G401.6 (cell line): ENCODE measurements around the gene RAX2.

Experiments
- FAIRE-seq: peaks from 2 replicates; lab custom pipeline; 2012; peaks lifted over from hg19 to GRCh38; lab: Jason Lieb, UNC

The RAX2 gene

DNA sequence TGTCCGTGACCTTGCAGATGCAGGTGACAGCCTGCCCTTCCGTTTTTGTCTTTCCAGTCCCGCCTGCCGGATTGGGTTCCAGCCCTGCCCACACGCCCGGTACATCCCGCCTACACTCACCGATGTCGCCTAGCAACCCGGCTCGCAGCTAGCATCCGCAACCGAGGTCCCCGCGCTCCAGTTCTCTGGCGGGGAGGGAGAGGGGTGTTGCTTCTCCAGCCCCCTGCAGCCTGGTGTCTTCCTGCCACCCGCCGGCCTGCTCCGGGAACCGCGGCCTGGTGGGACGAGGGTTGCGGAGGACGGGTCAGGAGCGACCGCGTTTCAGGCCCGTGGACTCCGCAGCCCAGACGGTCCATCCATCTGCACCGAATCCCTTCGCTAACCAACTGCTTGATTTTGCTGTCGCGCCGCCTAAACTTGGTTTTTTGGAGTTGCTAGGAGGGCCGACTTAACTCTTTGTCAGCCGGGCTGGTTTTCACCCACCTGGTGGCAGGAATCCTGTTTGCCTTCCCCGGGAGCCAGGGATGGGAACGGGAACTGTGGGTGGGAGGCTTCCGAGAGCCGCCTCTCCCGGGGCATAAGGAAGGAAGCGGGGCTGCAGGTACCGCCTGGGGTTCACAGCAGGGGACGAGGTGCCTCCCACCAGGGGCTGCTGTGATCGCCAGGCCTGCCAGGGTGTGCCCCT lies 29.5 kb upstream of the RAX2 start:
- FAIRE-seq, result no peak

GRCh38 chr19:3800996-3801395 lies 29.0 kb upstream of the RAX2 start:
- no peak for FAIRE-seq

DNA sequence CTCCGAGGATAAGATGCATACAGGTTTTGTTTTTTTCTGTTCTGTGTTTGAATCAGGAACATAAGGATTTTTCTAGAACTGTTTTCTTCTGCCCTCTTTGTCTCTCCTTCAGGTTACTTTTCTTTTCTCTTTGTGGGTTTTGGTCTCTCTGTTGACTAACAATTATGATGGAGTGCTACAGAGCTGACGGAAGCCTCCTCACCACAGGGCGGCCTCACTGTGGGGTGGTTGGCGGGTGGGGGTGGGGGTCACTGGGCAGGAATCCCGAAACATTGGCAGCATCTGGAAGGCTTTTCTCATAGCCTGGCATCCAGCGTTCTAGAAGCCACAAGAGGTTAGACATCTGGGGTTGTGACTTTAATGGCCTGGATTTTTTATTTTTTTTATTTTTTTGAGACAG lies 26.1 kb upstream of the RAX2 start:
- no peak for FAIRE-seq

DNA sequence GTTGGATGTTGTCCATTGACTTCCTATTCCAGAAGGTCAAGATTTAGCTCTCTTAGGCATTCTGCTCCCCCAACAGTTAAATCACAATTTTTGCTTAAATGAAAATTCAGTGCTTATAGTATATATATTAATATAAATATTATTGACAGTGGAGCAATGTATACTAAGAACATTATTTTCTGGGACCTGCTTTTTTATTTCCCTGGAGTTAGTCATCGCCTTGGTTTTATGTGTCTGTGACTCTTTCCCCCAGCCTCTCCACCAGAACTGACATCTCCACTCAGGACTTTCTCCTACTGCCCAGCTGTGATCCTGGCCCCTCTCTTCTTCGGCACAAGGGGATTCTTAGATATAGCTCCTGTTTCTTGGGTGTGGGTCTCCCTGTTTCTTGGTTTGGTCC lies 24.3 kb upstream of the RAX2 start:
- FAIRE-seq, result no peak

DNA sequence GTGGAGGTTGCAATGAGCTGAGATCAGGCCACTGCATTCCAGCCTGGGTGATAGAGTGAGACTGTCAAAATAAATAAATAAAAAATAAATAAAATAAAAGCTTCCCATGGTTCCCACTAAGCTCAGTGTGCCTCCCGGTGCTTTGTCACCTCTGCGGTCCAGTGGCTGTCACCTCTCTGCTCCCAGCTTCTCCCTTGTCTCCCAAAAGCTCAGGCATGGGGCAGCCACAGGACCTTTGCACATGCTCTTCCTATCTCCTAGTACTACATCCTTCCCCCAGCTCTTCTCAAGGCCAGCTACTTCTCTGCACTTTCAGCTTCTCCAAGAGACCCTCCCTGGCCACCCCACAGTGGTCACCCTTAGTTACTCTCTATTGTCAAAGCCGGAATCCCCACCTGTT lies 21.8 kb upstream of the RAX2 start:
- no peak for FAIRE-seq

- no peak for FAIRE-seq
Observed at GRCh38 chr19:3792114-3792513, 20.1 kb upstream of the RAX2 start.

DNA sequence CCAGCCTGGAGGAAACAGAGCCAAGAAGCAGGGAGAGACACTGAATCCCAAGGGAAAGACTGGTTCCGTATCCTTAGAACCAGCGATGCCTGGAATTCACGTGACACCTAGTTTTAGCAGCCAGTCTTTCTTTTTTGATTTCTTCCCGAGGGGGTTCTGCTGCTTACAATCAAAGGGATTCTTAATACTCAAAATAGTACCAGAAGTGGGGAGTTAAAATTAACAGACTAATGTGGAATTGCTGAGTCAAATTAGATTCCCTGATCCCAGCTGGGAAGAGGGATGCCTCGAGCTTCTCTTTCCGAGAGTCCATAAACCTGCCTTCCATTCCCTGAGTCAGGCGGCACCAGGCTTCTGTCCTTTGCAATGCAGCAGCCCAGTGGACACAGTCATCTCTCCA lies 18.9 kb upstream of the RAX2 start:
- FAIRE-seq, result no peak

- no peak for FAIRE-seq
Observed at GRCh38 chr19:3790209-3790734, 18.2 kb upstream of the RAX2 start.

- FAIRE-seq, result no peak
Observed at GRCh38 chr19:3788996-3789778, 17.2 kb upstream of the RAX2 start.

DNA sequence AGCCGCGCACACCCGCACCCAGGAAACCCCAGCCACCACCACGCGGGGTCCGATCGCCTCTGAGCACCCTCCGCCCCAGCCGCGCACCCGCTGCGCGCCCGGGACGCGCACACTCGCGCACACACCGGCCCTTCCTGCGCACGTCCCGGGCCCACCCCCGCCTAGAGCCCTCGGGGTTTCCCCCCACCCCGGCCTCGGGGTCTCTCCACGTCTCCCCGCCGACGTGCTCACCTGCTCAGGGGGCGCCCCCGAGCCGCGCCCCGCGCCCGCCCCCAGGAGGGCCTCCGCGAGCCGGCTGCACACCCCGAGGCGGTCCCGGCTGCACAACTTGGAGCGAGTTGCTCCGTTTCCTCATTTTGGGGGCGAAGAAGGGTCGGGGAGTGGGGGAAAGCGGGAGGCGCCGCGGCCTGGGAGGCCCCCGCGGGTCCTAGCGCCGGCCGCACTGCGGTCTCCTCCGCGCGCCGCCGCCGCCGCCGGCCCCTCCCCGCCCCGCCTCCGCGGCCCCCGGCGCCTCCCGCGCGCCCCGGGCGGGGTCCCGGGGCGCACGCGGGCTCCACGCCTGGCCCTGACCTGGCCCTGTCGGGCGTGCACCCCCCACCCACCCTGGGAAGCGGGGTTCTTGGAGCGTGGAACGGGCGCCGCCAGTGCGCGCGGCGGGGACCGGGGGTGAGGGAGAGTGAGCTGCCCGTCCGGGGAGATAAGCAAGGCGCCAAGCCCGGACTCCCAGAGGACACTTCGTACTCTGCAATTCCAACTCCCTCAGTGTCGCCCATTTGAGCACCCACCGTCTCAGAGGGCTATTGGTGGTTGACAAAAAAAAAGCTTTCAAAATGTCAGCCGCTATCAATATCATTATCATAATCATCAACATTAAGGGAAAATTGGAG lies 14.2 kb upstream of the RAX2 start, which contains the start of gene MATK:
Gene MATK (minus strand): TSS at position 444 of the 887 bp plus-strand sequence. CDS start 1,246 bp downstream, outside the sequence.
- no peak for FAIRE-seq

- FAIRE-seq, result no peak
Observed at GRCh38 chr19:3785451-3785937, 13.5 kb upstream of the RAX2 start.

- FAIRE-seq, result no peak
Observed at GRCh38 chr19:3784607-3785450, 12.8 kb upstream of the RAX2 start.

GRCh38 chr19:3783660-3784584 lies 11.9 kb upstream of the RAX2 start:
- no peak for FAIRE-seq

- no peak for FAIRE-seq
Observed at GRCh38 chr19:3782903-3783302, 10.9 kb upstream of the RAX2 start.

- FAIRE-seq, result no peak
Observed at GRCh38 chr19:3782330-3782729, 10.3 kb upstream of the RAX2 start.

DNA sequence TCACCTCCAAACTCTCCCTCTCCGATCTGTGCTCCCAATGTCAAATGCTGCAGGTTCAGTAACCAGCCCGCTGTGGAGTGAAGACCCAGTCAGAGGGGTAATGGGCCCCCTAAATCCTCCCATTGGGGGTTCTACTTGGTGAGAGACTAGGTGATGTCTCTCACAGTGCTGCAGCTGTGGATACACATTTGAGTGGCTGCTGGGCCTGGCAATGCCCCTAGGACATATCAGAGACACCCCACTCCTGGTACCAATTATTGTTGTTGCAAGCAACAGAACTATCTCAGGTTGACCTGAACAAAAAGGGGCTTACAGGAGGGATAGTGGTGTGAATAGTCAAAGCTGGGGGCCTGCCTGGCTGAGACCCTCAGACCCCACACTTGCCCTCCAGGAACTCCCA lies 9.6 kb upstream of the RAX2 start:
- no peak for FAIRE-seq

GRCh38 chr19:3780786-3781304 lies 8.8 kb upstream of the RAX2 start:
- no peak for FAIRE-seq

DNA sequence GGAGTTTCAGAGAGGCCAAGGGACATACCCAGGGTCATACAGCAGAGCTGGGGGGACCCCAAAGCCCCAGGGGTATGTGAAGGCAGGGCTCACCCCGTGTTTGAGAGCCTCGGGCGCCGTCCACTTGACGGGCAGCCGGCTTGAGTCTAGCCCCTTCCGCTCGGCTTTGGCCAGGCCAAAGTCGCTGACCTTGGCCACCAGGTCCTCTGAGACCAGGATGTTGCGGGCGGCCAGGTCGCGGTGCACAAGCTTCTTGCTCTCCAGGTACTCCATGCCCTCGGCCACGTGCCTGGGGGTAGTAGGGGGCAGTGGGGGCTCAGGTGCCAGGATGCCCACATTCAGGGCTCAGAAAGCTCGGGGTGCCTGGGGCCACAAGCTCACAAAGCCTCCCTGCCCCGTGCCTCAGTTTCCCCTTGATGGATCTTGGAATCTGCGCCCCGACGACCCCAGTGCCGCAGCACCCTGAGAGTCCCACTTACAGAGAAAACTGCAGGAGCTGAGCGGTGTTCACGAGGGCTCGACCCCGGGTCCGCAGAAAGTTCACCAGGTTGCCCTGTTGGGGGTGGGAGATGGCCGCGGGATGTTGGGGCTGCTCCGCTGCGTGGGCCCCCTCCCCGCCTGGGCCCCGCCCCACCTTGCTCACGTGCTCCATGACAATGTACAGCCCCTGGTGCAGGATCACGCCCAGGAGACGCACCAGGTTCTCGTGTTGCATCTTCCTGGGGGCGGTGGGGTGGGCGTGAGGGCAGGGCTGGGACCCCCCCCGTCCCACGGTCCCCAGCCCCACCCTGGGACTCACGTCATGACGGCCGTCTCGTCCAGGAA lies 7.1 kb upstream of the RAX2 start:
- FAIRE-seq, result no peak
